Mammary epithelial cell (primary cell): ENCODE data around the gene DPEP2NB.

Experiments
- CTCF ChIP-seq, 2 donors: IDR thresholded peaks in 1 of 2; conservative IDR thresholded peaks in 1 of 2; 2 replicates each; pipeline ENCODE4 v1.5.1; 2011 to 2012; ENCODE audit warnings: inconsistent platforms in 2 of 2, low read length in 2 of 2, mild to moderate bottlenecking in 2 of 2, control low read depth in 1 of 2, low read depth in 1 of 2; ENCODE audit not compliant: insufficient read depth in 1 of 2; ENCODE audit errors: extremely low read depth in 1 of 2
- EZH2 ChIP-seq: IDR thresholded peaks from 2 replicates; pipeline ENCODE4 v1.6.1; 2012; ENCODE audit warnings: low read length, inconsistent platforms, borderline replicate concordance

- TF ChIP-seq CTCF (conservative IDR thresholded peaks at IDR 0.05 in 1 of 2, IDR thresholded peaks at IDR 0.05 in 1 of 2; ENCODE audit: extremely low read depth in 1 of 2, insufficient read depth in 1 of 2, low read depth in 1 of 2, low read length in 2 of 2) (no peak), EZH2 (no peak)
These were observed 15.3 kb downstream of the DPEP2NB start for GRCh38 chr16:68000450-68000849.
